NB4 (cell line): ENCODE results near the gene SLC7A10.

Experiments used
- DNase-seq: peaks from one replicate; pipeline ENCODE4 v3.0.0; 2010; ENCODE audit warnings: low read depth
- H3K4me3 ChIP-seq: one replicate; pipeline ENCODE4 v1.5.1; 2011; ENCODE audit warnings: mild to moderate bottlenecking, low read depth, low read length, moderate library complexity
- CTCF ChIP-seq: IDR thresholded peaks from one replicate; pipeline ENCODE4 v1.5.1; 2012; ENCODE audit warnings: low read depth, low read length
- MAX ChIP-seq: IDR thresholded peaks from 2 replicates; pipeline ENCODE4 v1.6.1; 2011; ENCODE audit warnings: low read depth, low read length
- MYC ChIP-seq: IDR thresholded peaks from 2 replicates; pipeline ENCODE4 v1.6.1; 2011; ENCODE audit warnings: low read depth, low read length
- POLR2A ChIP-seq: IDR thresholded peaks from 2 replicates; pipeline ENCODE4 v1.6.1; 2011; ENCODE audit warnings: mild to moderate bottlenecking; ENCODE audit not compliant: insufficient read length; ENCODE audit errors: extremely low read depth

SLC7A10 gene

DNA sequence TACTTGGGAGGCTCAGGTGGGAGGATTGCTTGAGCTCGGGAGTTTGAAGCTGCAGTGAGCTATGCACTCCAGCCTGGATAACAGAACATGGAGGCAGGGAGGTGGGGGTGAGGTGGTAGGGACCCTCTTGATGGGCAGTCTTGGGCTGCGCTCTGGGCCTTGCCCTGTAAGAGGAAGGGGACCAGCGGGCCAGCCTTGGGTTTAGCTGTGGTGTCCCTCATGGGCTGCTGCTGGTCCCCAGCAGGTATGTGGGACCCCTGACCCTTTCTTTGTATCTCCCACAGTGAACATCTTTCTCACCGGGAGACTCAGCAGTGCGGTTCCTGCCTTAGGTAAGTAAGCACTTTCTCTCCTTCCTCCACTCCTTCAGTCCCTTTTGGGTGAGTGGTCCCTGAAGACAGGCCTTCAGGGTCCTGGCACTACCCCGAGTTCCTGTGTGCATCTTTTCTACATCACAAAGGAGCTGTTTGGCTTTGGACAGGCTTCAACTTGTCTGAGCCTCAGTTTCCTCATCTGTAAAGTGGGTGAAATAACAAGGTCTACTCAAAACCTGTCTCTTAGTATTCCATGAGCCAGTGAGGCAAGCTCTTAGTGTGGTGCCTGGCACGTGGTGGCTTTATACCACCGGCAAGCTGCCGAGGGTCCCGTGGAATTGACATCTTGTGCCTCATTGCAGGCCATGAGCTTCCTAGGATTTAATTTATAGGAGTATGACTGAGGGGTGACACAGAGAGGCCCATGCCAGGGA, 29.0 kb downstream of the SLC7A10 start:
- DNase-seq = no peak
- H3K4me3 ChIP-seq = peak overlapping the region; percentile 60
- TF ChIP-seq MAX (no peak), CTCF (no peak), MYC (no peak), POLR2A (no peak)

DNA sequence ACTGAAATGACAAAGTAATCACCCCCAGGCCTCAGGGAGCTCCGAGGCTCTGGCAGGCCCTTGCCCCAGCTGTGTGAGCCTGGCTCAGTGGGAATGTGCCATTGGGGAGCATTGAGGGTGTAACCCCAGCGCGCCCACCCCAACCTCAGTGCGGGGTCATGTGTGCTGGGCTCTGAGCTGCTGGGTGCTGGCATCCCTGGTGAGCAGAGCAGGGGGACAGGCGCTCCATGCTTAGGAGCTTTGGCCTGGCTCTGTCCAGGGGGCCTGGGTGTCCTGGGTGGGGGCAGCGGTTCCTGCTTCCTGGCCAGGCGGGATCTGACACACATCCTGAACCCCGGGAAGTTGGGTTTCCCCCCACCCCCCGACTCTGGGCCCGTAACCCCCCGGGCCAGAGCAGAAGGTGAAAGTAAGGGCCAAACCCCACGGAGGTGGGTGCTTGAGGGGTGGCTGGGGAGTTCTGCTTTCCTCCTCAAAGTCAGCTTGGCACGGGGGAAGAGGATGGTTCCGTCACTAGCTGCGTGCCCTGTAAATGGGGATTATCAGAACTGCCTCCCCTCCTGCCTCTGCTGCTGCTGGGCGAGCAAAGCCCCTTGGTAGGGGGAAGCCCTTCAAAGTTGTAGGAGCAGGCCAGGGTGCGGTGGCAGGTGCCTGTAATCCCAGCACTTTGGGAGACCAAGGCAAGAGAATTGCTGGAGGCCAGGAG, 29.9 kb downstream of the SLC7A10 start:
- DNase-seq = no peak
- TF ChIP-seq MYC (no peak), MAX (no peak), POLR2A (no peak), CTCF (no peak)
- H3K4me3 ChIP-seq = peak overlapping the region; percentile 60

- peak overlapping the region; percentile 60 for H3K4me3 ChIP-seq
- TF ChIP-seq MYC = no peak
- peak; percentile 49 for DNase-seq
These were observed 30.6 kb downstream of the SLC7A10 start for GRCh38 chr19:33194886-33195644.

DNA sequence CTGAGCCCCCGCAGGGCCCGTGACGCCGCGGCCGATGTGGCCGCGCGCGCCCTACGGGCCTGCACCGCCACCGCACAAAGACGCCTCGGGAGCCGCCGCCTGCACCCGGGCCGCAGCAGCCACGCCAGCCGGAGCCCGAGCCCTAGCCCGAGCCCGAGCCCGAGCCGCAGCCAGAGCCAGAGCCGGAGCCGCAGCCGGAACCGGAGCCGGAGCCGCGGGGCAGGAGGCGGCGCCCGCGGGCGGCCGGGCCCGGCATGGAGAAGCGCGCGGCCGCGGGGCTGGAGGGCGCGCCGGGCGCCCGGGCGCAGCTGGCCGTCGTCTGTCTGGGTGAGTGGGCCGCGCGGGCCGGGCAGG, 31.1 kb downstream of the SLC7A10 start:
- DNase-seq = no peak
- no peak overlapping the region for H3K4me3 ChIP-seq
- no peak for TF ChIP-seq MYC
- TF ChIP-seq CTCF = no peak
- no peak for TF ChIP-seq MAX

- DNase-seq = peak; percentile 72
- peak within 1 kb of the TSS; percentile 60 for H3K4me3 ChIP-seq
These were observed 31.7 kb downstream of the SLC7A10 start, which contains the start of gene LRP3 for GRCh38 chr19:33193865-33194362. TSS of gene LRP3 (plus strand) at chr19:33194330. CDS start at chr19:33194786, 456 bp downstream.

GRCh38 chr19:33193269-33193864, 32.3 kb downstream of the SLC7A10 start:
- TF ChIP-seq POLR2A (no peak), MYC (no peak), MAX (no peak), CTCF (no peak)
- DNase-seq = no peak
- H3K4me3 ChIP-seq = no peak overlapping the region

More at GRCh38 chr19:33193865-33194362, 31.7 kb downstream of the SLC7A10 start, which contains the start of gene LRP3:
- no peak for TF ChIP-seq MYC
- peak; percentile 21 for TF ChIP-seq POLR2A
